Kidney (tissue), 14 donors: ENCODE results near the gene C19orf44. TPM values are rescaled to one million over a fixed set of nuclear protein-coding genes. Genes with fewer than 3 reads are reported as not detected.
"Not testable (repeated sequence)": the region's sequence is repeated elsewhere in the genome, so short reads cannot be mapped to it uniquely, and the experiment has no call there.

Source experiments
- DNase-seq, 5 donors: peaks; one replicate each; pipeline ENCODE4 v3.0.0-alpha.2; 2013 to 2020
- FAIRE-seq: peaks from 2 replicates; lab custom pipeline; 2012; peaks lifted over from hg19 to GRCh38; lab: Jason Lieb, UNC
- H3K27ac ChIP-seq, 2 donors: one replicate each; pipeline ENCODE4 v1.7.0; 2013; ENCODE audit warnings: low read depth in 2 of 2, low read length in 2 of 2, inconsistent platforms in 1 of 2
- H3K27me3 ChIP-seq: one replicate; pipeline ENCODE4 v1.7.1; 2013; ENCODE audit warnings: low read length, inconsistent platforms; ENCODE audit not compliant: control insufficient read depth, insufficient read depth
- H3K36me3 ChIP-seq, 3 donors: one replicate each; pipeline versions ENCODE4 v1.7.0 to v1.7.1; 2013; ENCODE audit warnings: low read length in 3 of 3, control low read depth in 1 of 3, inconsistent platforms in 1 of 3; ENCODE audit not compliant: insufficient read depth in 3 of 3, control insufficient read depth in 2 of 3
- H3K4me1 ChIP-seq, 3 donors: one replicate each; pipeline versions ENCODE4 v1.7.0 to v1.7.1; 2013; ENCODE audit warnings: low read length in 3 of 3, inconsistent platforms in 1 of 3, low read depth in 1 of 3; ENCODE audit not compliant: control insufficient read depth in 2 of 3, insufficient read depth in 2 of 3
- H3K4me3 ChIP-seq, 3 donors: one replicate each; pipeline versions ENCODE4 v1.7.0 to v1.8.1; 2013; ENCODE audit warnings: low read length in 3 of 3, control low read depth in 1 of 3, inconsistent platforms in 1 of 3
- H3K9ac ChIP-seq, 3 donors: one replicate each; pipeline versions ENCODE4 v1.7.0 to v1.7.1; 2013; ENCODE audit warnings: low read length in 3 of 3, control low read depth in 1 of 3, inconsistent platforms in 1 of 3
- H3K9me3 ChIP-seq, 3 donors: one replicate each; pipeline versions ENCODE4 v1.7.0 to v1.7.1; 2013; ENCODE audit warnings: low read length in 3 of 3, control low read depth in 1 of 3, inconsistent platforms in 1 of 3; ENCODE audit not compliant: control insufficient read depth in 2 of 3, insufficient read depth in 1 of 3
- CTCF ChIP-seq: IDR thresholded peaks from 3 replicates; pipeline ENCODE4 v1.5.1; 2012; ENCODE audit warnings: mild to moderate bottlenecking, moderate library complexity, borderline replicate concordance; ENCODE audit not compliant: insufficient read depth; ENCODE audit errors: extremely low read depth
- intact Hi-C: fragments of 100-400 bp; cut with DNase I; formaldehyde crosslinking; loops from one replicate; pipeline ENCODE4 v1.11.1; 2022
- polyA plus RNA-seq: library from polyadenylated mRNA; stranded (reverse); fragments of 350-450 nt; fragmentation: Illumina TruSeq; extraction: RNeasy Lipid Tissue Mini Kit (QIAGEN cat#74804); gene quantifications from one replicate; pipeline ENCODE4 v1.2.3, GENCODE V29; 2014; ENCODE audit warnings: low read depth, low replicate concordance; ENCODE audit not compliant: insufficient read depth
- total RNA-seq: library from RNA; stranded (reverse); fragmentation: NEBNext Ultra II Directional; extraction: Animal tissue kit (Norgen Biotek cat#: 25700); gene quantifications from one replicate; pipeline ENCODE4 v1.2.1, GENCODE V29; 2021
- donor health status: control.
- donor health status: control.
- donor health status: control.
- donor health status: control.
- donor health status: control.
- donor health status: DM: yes; HTN: yes; CAD: no.
- donor health status: Normal renal cell carcinoma (clear cell type).

C19orf44 gene
- total and polyA plus RNA-seq, 2 donors from 2014 or later = 6.2 to 8.6 TPM

- no peaks in the 10 kb centered on the region for H3K9me3 ChIP-seq
- intact Hi-C loops = no loop called here
- no peak overlapping the region for H3K27ac ChIP-seq
- H3K27me3 ChIP-seq = no peaks in the 10 kb centered on the region
- no peak overlapping the region for H3K9ac ChIP-seq
- H3K36me3 ChIP-seq = peaks cover 0 to 6% (median under 1%) of the 10 kb centered on the region in 3 donors
- peaks cover 0 to 15% (median 11%) of the 10 kb centered on the region in 3 donors for H3K4me1 ChIP-seq
- FAIRE-seq (no peak), DNase-seq (no peak)
- TF ChIP-seq CTCF = no peak
- no peak overlapping the region for H3K4me3 ChIP-seq
Measured at GRCh38 chr19:16544473-16545231, 48.5 kb downstream of the C19orf44 start.

DNA sequence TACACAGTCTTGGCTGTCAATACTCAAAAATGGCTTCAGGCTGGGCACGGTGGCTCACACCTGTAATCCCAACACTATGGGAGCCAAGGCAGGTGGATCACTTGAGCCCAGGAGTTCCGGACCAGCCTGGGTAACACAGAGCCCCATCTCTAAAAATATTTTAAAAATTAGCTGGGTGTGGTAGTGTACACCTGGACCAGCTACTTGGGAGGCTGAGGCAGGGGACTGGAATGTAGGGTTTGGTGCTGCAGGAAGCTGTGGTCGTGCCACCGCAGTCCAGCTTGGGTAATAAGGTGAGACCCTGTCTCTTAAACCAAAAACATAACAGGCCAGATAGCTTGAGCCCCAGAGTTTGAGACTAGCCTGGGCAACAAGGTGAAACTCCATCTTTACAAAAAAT lies 52.8 kb downstream of the C19orf44 start:
- no peak overlapping the region for H3K9ac ChIP-seq
- intact Hi-C loops = no loop called here
- H3K27ac ChIP-seq = no peak overlapping the region
- TF ChIP-seq CTCF = no peak
- H3K36me3 ChIP-seq = peaks cover 2 to 13% (median 10%) of the 10 kb centered on the region in 3 donors
- H3K9me3 ChIP-seq = no peaks in the 10 kb centered on the region
- FAIRE-seq = no peak
- no peaks in the 10 kb centered on the region for H3K4me1 ChIP-seq
- H3K27me3 ChIP-seq = no peaks in the 10 kb centered on the region
- H3K4me3 ChIP-seq = no peak overlapping the region
- DNase-seq = no peak

DNA sequence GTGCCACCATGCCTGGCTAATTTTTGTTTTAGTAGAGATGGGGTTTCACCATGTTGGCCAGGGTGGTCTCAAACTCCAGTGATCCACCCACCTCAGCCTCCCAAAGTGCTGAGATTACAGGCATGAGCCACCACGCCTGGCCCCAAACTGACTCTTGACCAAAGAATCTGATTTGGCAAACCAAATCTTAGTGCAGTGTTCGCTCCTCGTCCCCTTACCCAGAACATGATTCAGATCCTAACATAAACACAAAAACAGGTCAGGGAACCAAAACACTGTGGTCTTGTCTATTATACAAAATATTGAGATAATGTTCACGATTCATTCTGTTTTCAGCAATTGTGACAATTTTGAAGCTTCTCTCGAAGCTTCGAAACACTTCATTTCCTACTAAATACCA lies 55.7 kb downstream of the C19orf44 start:
- peaks cover 2 to 19% (median 19%) of the 10 kb centered on the region in 3 donors for H3K36me3 ChIP-seq
- H3K4me3 ChIP-seq, H3K4me1 ChIP-seq, intact Hi-C loops, H3K9me3 ChIP-seq, DNase-seq, H3K9ac ChIP-seq, H3K27me3 ChIP-seq, FAIRE-seq, H3K27ac ChIP-seq: not testable (repeated sequence)

DNA sequence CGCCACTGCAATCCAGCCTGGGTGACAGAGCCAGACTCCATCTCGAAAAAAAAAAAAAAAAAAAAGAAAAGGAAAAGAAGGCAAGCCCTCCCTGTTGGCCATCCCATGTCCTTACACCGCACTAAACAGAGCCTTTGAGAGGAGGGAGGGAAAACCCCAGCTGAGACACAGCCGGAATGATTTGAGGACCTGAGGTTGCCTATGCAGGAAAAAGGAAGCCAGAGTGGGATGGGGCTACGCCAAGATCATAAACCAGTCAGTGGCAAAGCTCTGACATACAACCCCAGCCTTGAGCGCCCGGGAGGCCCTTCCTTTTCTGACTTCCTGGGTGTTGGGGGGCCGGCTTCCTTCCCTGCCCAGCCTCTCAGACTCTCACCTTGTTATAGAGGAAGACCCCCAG lies 58.6 kb downstream of the C19orf44 start:
- Histone ChIP-seq H3K27ac (no peak overlapping the region), H3K9me3 (no peaks in the 10 kb centered on the region), H3K4me1 (no peaks in the 10 kb centered on the region), H3K4me3 (no peak overlapping the region), H3K36me3 (peaks cover 4 to 24% (median 19%) of the 10 kb centered on the region in 3 donors), H3K9ac (no peak overlapping the region), H3K27me3 (no peaks in the 10 kb centered on the region)
- FAIRE-seq (no peak), DNase-seq (no peak)
- intact Hi-C loops = no loop called here
- TF ChIP-seq CTCF = no peak
